ENCODE results near the gene LRRC70. TPM values are rescaled to one million over a fixed set of nuclear protein-coding genes. Genes with fewer than 3 reads are reported as not detected.

LRRC70 gene
- total RNA-seq, 4 donors from 2014 or later = 1.0 to 3.6 (median 2.3) TPM

DNA sequence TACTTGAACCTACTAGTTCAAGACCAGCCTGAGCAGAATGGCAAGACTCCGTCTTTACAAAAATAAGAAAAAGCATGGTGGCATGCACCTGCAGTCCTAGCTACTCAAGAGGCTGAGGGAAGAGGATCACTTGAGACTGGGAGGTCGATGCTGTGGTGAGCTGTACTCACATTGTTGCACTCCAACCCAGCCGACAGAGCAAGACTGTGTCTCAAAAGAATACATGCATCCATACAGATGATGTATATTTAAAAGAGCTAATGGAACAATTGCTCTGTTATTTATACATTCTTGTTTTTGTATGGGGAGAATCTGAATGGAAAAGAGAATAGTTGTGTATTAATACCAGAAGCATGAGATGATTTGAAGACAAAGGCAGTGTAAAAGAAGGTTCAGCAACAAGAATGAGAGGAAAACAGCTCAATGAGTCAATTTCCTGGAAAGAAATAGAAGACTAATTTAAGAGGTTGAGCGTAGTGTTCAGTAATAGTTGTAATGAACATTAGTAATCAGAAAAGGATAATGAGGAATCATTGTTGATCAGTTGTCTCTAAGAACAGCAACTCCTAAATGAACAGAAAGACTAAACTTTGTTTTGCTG, 1.9 kb upstream of the LRRC70 start:
- DNase-seq (ENCODE audit: extremely low spot score) = no peak
- TF ChIP-seq POLR2A (IDR thresholded peaks at IDR 0.05; ENCODE audit: low read depth) (no peak), EP300 (IDR thresholded peaks at IDR 0.05) (no peak), POLR2AphosphoS5 (IDR thresholded peaks at IDR 0.05) (no peak)
- TF ChIP-seq, protein P1, sequence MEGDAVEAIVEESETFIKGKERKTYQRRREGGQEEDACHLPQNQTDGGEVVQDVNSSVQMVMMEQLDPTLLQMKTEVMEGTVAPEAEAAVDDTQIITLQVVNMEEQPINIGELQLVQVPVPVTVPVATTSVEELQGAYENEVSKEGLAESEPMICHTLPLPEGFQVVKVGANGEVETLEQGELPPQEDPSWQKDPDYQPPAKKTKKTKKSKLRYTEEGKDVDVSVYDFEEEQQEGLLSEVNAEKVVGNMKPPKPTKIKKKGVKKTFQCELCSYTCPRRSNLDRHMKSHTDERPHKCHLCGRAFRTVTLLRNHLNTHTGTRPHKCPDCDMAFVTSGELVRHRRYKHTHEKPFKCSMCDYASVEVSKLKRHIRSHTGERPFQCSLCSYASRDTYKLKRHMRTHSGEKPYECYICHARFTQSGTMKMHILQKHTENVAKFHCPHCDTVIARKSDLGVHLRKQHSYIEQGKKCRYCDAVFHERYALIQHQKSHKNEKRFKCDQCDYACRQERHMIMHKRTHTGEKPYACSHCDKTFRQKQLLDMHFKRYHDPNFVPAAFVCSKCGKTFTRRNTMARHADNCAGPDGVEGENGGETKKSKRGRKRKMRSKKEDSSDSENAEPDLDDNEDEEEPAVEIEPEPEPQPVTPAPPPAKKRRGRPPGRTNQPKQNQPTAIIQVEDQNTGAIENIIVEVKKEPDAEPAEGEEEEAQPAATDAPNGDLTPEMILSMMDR (IDR thresholded peaks at IDR 0.05) = no peak
- WGBS = 88% methylated on average over 4 of the region's 4 CpGs
- Histone ChIP-seq H3K4me1 (no peaks in the 10 kb centered on the region), H3K27ac (replicated peaks in 1 of 4) (no peak overlapping the region), H3K9me3 (no peaks in the 10 kb centered on the region), H3K36me3 (peaks cover 0 to 7% (median 0%) of the 10 kb centered on the region in 4 donors), H3K4me3 (no peak overlapping the region), H3K27me3 (no peaks in the 10 kb centered on the region)
- intact Hi-C loops (cut with DNase I) = no loop called here

DNA sequence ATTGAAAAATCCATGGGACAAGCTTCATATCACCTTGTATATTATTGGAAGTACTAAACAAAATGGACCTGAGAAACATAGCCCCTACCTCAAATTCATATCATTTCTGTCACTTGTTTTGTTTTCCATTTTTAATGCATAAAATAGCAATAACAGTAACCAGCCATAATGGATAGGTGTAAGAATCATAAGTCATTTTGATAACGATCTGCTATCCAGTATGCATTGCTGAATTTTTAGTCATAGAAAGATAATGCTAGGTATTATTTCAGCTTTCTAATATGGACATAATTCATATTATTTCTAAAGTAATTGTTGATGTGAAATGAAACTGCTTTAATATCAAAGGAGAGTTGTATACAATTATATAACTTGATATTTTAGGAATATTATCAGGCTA, 1.1 kb upstream of the LRRC70 start:
- peaks cover 0 to 7% (median 0%) of the 10 kb centered on the region in 4 donors for H3K36me3 ChIP-seq
- H3K4me1 ChIP-seq = no peaks in the 10 kb centered on the region
- H3K4me3 ChIP-seq = no peak overlapping the region
- 92% methylated on average over 1 of the region's 1 CpG for WGBS
- intact Hi-C loops (cut with DNase I) = no loop called here
- H3K27me3 ChIP-seq = no peaks in the 10 kb centered on the region
- TF ChIP-seq EP300 (IDR thresholded peaks at IDR 0.05) = no peak
- no peak for TF ChIP-seq POLR2AphosphoS5 (IDR thresholded peaks at IDR 0.05)
- no peak for TF ChIP-seq POLR2A (IDR thresholded peaks at IDR 0.05; ENCODE audit: low read depth)
- no peaks in the 10 kb centered on the region for H3K9me3 ChIP-seq
- DNase-seq (ENCODE audit: extremely low spot score) = no peak
- H3K27ac ChIP-seq (replicated peaks in 1 of 4) = no peak overlapping the region

DNA sequence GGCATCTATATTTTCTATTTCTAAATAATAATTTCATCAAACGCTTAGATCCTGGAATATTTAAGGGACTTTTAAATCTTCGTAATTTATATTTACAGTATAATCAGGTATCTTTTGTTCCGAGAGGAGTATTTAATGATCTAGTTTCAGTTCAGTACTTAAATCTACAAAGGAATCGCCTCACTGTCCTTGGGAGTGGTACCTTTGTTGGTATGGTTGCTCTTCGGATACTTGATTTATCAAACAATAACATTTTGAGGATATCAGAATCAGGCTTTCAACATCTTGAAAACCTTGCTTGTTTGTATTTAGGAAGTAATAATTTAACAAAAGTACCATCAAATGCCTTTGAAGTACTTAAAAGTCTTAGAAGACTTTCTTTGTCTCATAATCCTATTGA, 1.1 kb downstream of the LRRC70 start:
- intact Hi-C loops (cut with DNase I) = no loop called here
- H3K9me3 ChIP-seq = no peaks in the 10 kb centered on the region
- peaks cover 0 to 7% (median 0%) of the 10 kb centered on the region in 4 donors for H3K36me3 ChIP-seq
- H3K4me3 ChIP-seq = peak overlapping the region in 2 of 4 donors; percentile 1 to 18
- TF ChIP-seq, protein P1 (IDR thresholded peaks at IDR 0.05) = no peak
- TF ChIP-seq POLR2AphosphoS5 (IDR thresholded peaks at IDR 0.05) (no peak), EP300 (IDR thresholded peaks at IDR 0.05) (no peak), POLR2A (IDR thresholded peaks at IDR 0.05; ENCODE audit: low read depth) (no peak)
- 73% methylated on average over 5 of the region's 5 CpGs for WGBS
- no peaks in the 10 kb centered on the region for H3K27me3 ChIP-seq
- DNase-seq (ENCODE audit: extremely low spot score) = no peak
- H3K4me1 ChIP-seq = no peaks in the 10 kb centered on the region
- no peak overlapping the region for H3K27ac ChIP-seq (replicated peaks in 1 of 4)

DNA sequence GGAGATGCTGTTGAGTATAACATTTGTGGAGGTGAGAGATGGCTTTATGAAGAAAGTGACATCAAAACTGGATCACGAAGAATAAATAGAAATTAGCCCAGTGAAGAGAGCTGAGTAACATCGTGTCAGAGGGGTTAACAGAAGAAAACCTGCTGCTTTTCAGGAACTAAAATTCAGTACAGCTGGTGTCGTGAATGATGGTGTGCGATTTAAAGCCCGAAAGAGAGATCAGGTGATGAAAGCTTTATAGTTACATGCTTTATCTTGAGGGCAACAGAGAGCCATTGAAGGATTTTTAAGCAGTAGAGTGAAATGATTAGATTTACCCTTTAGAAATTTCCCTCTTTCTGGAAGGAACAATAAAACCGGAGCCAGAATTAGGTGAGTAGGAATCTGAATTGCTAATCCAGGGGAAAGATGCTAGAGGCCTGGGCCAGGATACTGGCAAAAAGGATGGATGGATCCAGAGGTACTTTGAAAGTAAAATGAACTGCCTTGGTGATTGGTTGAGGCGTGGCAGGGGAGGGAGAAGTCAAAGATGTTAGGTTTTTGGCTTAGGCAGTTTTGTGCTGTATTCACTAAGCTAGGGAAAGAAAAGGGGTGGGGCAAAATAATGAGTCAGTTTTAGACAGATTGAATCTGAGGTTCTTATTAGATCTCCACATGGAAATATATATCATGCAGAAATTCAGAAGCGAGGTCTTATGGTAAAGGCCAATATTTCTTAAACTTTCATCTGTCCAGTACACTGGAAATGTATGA, 3.4 kb downstream of the LRRC70 start:
- DNase-seq (ENCODE audit: extremely low spot score) = no peak
- H3K36me3 ChIP-seq = peaks cover 0 to 7% (median 0%) of the 10 kb centered on the region in 4 donors
- H3K27me3 ChIP-seq = no peaks in the 10 kb centered on the region
- H3K4me1 ChIP-seq = no peaks in the 10 kb centered on the region
- WGBS = 77% methylated on average over 8 of the region's 8 CpGs
- no peaks in the 10 kb centered on the region for H3K9me3 ChIP-seq
- H3K4me3 ChIP-seq = peak overlapping the region in 1 of 4 donors; percentile 4
- H3K27ac ChIP-seq (replicated peaks in 1 of 4) = no peak overlapping the region
- intact Hi-C loops (cut with DNase I) = no loop called here
- TF ChIP-seq EP300 (IDR thresholded peaks at IDR 0.05) (no peak), POLR2AphosphoS5 (IDR thresholded peaks at IDR 0.05) (no peak), POLR2A (IDR thresholded peaks at IDR 0.05; ENCODE audit: low read depth) (no peak)
- TF ChIP-seq, protein P1 (IDR thresholded peaks at IDR 0.05) = no peak

DNA sequence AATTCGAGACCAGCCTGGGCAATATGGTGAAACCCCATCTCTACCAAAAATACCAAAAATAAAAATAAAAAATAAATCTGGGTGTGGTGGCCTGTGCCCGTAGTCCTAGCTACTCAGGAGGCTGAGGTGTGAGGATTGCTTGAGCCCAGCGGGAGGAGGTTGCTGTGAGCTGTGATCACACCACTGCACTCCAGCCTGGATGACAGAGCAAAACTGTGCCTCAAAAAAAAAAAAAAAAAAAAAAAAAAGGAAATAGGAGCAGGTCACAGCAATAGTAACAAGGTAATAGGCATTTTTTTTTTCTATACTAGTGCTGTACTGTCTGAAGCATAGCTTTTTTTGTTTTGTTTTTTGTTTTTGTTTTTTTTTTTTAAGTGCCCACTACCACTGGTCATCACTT, 5.8 kb downstream of the LRRC70 start:
- TF ChIP-seq EP300 (IDR thresholded peaks at IDR 0.05) (no peak), POLR2AphosphoS5 (IDR thresholded peaks at IDR 0.05) (no peak), POLR2A (IDR thresholded peaks at IDR 0.05; ENCODE audit: low read depth) (no peak)
- TF ChIP-seq, protein P1 (IDR thresholded peaks at IDR 0.05) = no peak
- Histone ChIP-seq H3K9me3 (no peaks in the 10 kb centered on the region), H3K4me1 (no peaks in the 10 kb centered on the region), H3K27ac (replicated peaks in 1 of 4) (no peak overlapping the region), H3K4me3 (no peak overlapping the region), H3K27me3 (no peaks in the 10 kb centered on the region), H3K36me3 (peaks cover 0 to 7% (median 0%) of the 10 kb centered on the region in 4 donors)
- intact Hi-C loops (cut with DNase I) = no loop called here
- DNase-seq (ENCODE audit: extremely low spot score) = no peak
- 97% methylated on average over 3 of the region's 3 CpGs for WGBS
